ENCODE results near the gene REXO4. TPM values are rescaled to one million over a fixed set of nuclear protein-coding genes. Genes with fewer than 3 reads are reported as not detected.
"Not testable (repeated sequence)": the region's sequence is repeated elsewhere in the genome, so short reads cannot be mapped to it uniquely, and the experiment has no call there.

The REXO4 gene
- total RNA-seq, 4 donors from 2014 or later, result 15.6 to 37.1 (median 19.4) TPM

DNA sequence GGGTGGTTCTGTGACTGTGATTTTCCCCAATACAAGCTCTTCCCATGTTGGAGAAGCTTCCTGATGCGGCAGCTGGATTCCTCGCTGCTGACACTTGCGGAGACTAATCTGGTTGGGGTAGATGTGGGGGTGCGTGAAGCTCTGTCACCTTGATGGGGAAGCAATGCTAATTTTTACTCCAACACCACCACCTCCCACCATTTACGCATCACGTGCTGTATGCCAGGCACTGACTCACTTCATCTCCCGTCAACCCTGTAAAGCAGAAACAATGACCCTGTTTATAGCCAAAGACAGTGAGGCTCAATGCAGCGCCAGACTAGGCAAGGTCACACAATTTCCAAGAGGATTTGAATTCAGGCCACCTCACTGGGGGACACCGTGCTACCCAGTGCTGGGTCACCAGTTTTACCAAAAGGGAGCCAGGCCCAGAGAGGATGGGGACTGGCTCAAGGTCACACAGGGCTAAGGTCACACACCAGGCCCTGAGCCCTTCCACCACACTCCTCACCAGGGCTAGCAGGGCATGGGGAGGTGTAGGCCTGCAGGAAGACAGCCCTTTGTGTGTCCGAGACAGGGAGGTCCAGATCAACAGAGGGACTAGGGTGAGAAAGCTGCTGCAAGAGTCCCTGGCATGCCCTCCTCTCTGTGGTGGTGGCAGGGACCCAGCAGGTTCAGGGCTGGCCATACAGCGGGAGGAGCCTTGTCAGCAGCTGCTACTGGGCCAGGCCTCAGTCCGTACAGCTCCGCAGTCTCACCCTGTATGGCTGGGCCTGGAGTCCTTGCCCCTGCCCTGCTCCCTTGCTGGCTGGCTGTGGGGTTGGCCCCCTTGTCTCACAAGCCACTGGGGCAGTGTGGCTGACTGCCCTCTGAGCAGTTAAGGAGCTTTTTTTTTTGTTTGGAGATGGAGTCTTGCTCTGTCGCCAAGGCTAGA, 38.4 kb downstream of the REXO4 start:
- Histone ChIP-seq H3K27ac (no peak overlapping the region), H3K4me1 (peaks cover 0 to 12% (median 6%) of the 10 kb centered on the region in 4 donors), H3K27me3 (no peaks in the 10 kb centered on the region), H3K9me3 (no peaks in the 10 kb centered on the region), H3K4me3 (no peak overlapping the region), H3K36me3 (no peaks in the 10 kb centered on the region)
- DNase-seq, result no peak
- no peak for TF ChIP-seq POLR2A (IDR thresholded peaks at IDR 0.05)
- TF ChIP-seq, protein P1, sequence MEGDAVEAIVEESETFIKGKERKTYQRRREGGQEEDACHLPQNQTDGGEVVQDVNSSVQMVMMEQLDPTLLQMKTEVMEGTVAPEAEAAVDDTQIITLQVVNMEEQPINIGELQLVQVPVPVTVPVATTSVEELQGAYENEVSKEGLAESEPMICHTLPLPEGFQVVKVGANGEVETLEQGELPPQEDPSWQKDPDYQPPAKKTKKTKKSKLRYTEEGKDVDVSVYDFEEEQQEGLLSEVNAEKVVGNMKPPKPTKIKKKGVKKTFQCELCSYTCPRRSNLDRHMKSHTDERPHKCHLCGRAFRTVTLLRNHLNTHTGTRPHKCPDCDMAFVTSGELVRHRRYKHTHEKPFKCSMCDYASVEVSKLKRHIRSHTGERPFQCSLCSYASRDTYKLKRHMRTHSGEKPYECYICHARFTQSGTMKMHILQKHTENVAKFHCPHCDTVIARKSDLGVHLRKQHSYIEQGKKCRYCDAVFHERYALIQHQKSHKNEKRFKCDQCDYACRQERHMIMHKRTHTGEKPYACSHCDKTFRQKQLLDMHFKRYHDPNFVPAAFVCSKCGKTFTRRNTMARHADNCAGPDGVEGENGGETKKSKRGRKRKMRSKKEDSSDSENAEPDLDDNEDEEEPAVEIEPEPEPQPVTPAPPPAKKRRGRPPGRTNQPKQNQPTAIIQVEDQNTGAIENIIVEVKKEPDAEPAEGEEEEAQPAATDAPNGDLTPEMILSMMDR (IDR thresholded peaks at IDR 0.05), result no peak

DNA sequence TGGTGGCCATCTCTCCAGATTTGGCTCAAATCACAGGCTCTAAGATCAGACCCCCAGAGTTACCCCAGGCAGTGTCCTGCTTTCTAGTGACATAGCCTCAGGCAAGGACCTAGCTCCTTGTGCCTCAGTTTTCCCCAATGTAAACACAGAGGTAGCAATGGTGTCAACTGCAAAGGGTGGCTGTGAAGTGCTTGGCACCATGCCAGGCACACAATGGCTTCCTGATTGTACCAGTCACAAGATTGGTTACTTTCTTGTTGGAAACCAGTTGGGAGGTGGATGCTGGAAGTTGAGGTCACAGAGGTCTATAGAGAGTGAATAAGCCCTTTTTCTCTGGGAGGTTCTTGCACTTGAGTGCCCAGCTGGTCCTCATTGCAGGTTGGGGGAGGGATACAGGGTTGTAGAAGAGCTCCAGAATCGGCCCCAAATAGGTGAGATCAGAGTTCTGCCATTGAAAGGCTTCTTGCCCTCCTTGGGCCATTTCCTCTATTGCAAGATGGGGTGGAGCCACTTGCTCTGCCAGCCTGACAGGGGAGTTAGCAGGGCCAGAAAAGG, 39.3 kb downstream of the REXO4 start:
- Histone ChIP-seq H3K4me1 (peaks cover 0 to 18% (median 9%) of the 10 kb centered on the region in 4 donors), H3K9me3 (no peaks in the 10 kb centered on the region), H3K4me3 (no peak overlapping the region), H3K27me3 (no peaks in the 10 kb centered on the region), H3K36me3 (peaks cover 0 to under 1% (median 0%) of the 10 kb centered on the region in 3 donors), H3K27ac (no peak overlapping the region)
- TF ChIP-seq, protein P1 (IDR thresholded peaks at IDR 0.05), result no peak
- TF ChIP-seq POLR2A (IDR thresholded peaks at IDR 0.05), result no peak
- DNase-seq, result no peak

DNA sequence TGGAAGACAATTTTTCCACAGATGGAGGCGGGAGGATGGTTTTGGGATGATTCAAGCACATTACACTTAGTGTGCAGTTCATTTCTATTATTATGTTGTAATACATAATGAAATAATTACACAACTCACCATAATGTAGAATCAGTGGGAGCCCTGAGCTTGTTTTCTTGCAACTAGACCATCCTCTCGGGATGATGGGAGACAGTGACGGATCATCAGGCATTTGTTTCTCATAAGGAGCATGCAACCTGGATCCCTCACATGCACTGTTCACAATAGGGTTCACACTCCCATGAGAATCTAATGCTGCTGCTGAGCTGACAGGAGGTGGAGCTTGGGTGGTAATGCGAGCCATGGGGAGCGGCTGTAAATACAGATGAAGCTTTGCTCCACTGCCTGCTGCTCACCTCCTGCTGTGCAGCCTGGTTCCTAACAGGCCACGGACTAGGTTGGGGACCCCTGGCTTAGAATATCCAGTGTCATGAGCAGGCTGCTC, 40.0 kb downstream of the REXO4 start:
- no peaks in the 10 kb centered on the region for H3K9me3 ChIP-seq
- no peaks in the 10 kb centered on the region for H3K27me3 ChIP-seq
- no peak overlapping the region for H3K27ac ChIP-seq
- TF ChIP-seq, protein P1 (IDR thresholded peaks at IDR 0.05), result no peak
- TF ChIP-seq POLR2A (IDR thresholded peaks at IDR 0.05), result no peak
- no peak overlapping the region for H3K4me3 ChIP-seq
- H3K36me3 ChIP-seq, result peaks cover 0 to 7% (median 0%) of the 10 kb centered on the region in 3 donors
- peaks cover 4 to 26% (median 10%) of the 10 kb centered on the region in 4 donors for H3K4me1 ChIP-seq
- DNase-seq, result no peak

DNA sequence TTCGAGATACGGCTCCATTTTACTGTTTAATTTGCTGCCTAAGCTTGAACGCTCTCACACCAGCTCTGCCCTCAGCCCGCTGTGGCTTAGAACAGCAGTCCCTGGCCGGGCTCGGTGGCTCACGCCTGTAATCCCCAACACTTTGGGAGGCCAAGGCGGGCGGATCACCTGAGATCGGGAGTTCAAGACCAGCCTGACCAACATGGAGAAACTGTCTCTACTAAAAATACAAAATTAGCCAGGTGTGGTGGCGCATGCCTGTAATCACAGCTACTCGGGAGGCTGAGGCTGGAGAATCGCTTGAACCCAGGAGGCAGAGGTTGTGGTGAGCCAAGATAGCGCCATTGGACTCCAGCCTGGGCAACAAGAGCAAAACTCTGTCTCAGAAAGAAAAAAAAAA, 40.5 kb downstream of the REXO4 start:
- not testable (repeated sequence) for H3K27ac ChIP-seq, DNase-seq, H3K9me3 ChIP-seq, H3K4me3 ChIP-seq, H3K27me3 ChIP-seq
- H3K4me1 ChIP-seq, result peaks cover 5 to 30% (median 13%) of the 10 kb centered on the region in 4 donors
- H3K36me3 ChIP-seq, result peaks cover 0 to 12% (median 0%) of the 10 kb centered on the region in 3 donors

DNA sequence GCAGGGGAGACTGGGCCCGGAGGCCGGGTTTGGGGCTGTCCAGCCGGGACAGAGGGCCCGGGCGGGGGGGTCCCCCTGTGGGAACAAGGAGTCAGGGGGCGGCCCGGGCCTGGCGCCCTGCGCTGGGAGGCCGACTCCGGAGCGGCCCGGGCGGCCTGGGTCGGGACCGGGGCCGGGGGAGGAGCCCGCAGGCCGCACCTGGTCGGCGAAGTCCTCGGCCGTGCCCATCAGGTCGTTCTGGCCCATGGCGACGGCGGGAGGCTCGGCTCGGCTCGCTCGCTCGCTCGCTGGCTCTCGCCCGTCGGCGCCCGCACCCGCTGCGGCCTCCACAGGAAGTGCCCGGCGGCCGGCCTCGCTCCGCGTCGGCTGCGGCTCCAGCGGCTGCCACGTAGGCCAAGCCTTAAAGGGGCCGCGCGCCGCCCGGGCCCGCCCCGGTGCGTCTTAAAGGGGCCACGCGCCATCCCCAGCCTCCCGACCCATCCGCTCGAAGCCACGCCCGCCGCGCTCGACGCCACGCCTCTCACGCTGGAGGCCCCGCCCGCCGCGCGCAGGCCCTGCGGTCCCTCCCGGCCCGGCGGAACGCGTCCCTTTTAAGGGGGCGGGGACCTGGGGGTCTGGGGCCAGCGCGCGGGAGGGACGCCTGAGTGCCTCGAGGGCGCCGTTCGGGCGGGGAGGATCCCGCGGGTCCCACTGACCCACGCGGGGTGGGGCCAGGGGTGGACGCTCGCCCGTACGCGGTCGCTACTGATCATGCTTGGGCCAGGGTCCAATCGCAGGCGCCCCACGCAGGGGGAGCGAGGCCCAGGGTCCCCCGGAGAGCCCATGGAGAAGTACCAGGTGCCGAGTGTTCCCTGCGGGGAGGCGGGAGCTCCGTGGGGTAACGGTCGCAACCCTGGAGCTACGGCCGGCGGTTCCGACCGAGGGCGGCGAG, 41.8 kb downstream of the REXO4 start, which contains the start of the genes STKLD1 and SURF4:
TSS of gene STKLD1 (plus strand) at position 643 of the 931 bp plus-strand sequence. CDS start at position 751, 108 bp downstream.
TSS of gene SURF4 (minus strand) at position 337 of the 931 bp plus-strand sequence. CDS start at position 246, 91 bp downstream.
- peak; percentile 83 to 96 for TF ChIP-seq POLR2A (IDR thresholded peaks at IDR 0.05)
- TF ChIP-seq, protein P1 (IDR thresholded peaks at IDR 0.05), result peak in 3 of 6 experiments; percentile 34 to 51 (median 45)
- Histone ChIP-seq H3K36me3 (peaks cover 0 to 18% (median 0%) of the 10 kb centered on the region in 3 donors), H3K9me3 (no peaks in the 10 kb centered on the region), H3K27ac (peak within 1 kb of the TSS; percentile 96 to 100 (median 99)), H3K27me3 (no peaks in the 10 kb centered on the region), H3K4me3 (peak within 1 kb of the TSS; percentile 94 to 100 (median 98)), H3K4me1 (peaks cover 8 to 43% (median 21%) of the 10 kb centered on the region in 4 donors)
- peak; percentile 95 to 98 (median 98) for DNase-seq
